ENCODE measurements around the gene PSME3. TPM values are rescaled to one million over a fixed set of nuclear protein-coding genes. Genes with fewer than 3 reads are reported as not detected.

Gene PSME3
- polyA plus RNA-seq, 1 experiment: 65.7 TPM

GRCh38 chr17:42804918-42805367 lies 28.3 kb upstream of the PSME3 start:
- H3K36me3 ChIP-seq (ENCODE audit: control insufficient read depth, insufficient read depth, low read length): no peaks in the 10 kb centered on the region; the same call in 1 of the 2 replicates
- TF ChIP-seq, protein P1, sequence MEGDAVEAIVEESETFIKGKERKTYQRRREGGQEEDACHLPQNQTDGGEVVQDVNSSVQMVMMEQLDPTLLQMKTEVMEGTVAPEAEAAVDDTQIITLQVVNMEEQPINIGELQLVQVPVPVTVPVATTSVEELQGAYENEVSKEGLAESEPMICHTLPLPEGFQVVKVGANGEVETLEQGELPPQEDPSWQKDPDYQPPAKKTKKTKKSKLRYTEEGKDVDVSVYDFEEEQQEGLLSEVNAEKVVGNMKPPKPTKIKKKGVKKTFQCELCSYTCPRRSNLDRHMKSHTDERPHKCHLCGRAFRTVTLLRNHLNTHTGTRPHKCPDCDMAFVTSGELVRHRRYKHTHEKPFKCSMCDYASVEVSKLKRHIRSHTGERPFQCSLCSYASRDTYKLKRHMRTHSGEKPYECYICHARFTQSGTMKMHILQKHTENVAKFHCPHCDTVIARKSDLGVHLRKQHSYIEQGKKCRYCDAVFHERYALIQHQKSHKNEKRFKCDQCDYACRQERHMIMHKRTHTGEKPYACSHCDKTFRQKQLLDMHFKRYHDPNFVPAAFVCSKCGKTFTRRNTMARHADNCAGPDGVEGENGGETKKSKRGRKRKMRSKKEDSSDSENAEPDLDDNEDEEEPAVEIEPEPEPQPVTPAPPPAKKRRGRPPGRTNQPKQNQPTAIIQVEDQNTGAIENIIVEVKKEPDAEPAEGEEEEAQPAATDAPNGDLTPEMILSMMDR (IDR thresholded peaks at IDR 0.05; ENCODE audit: insufficient read depth, low read depth, low read length): no peak
- no peak overlapping the region for H3K4me3 ChIP-seq (ENCODE audit: low read depth, low read length)
- ChIA-PET POLR2A (no interaction called here), CTCF (no interaction called here)
- H3K27me3 ChIP-seq (ENCODE audit: control insufficient read depth, insufficient read depth, low read length): no peaks in the 10 kb centered on the region
- DNase-seq (ENCODE audit: low read depth): no peak

- POLR2A ChIA-PET: no interaction called here
Measured at GRCh38 chr17:42806249-42806648, 26.9 kb upstream of the PSME3 start.

GRCh38 chr17:42809250-42809649 lies 23.9 kb upstream of the PSME3 start:
- TF ChIP-seq, protein P1 (IDR thresholded peaks at IDR 0.05; ENCODE audit: insufficient read depth, low read depth, low read length): no peak
- ChIA-PET CTCF (interaction anchor here (1.1 to 1.8 kb wide), 3 partner anchors 10 to 47 kb away, joined by 3 to 7 read pairs (median 4); no protein-coding TSS in a partner anchor), POLR2A (interaction anchor here (0.7 kb wide), 1 partner anchor 8 kb away, joined by 3 read pairs; no protein-coding TSS in a partner anchor)
- Histone ChIP-seq H3K27me3 (ENCODE audit: control insufficient read depth, insufficient read depth, low read length) (no peaks in the 10 kb centered on the region), H3K4me3 (ENCODE audit: low read depth, low read length) (no peak overlapping the region), H3K36me3 (ENCODE audit: control insufficient read depth, insufficient read depth, low read length) (peaks cover 7% of the 10 kb centered on the region)
- peak; percentile 37 for DNase-seq (ENCODE audit: low read depth)

More at GRCh38 chr17:42806249-42806648, 26.9 kb upstream of the PSME3 start:
- Histone ChIP-seq H3K27me3 (ENCODE audit: control insufficient read depth, insufficient read depth, low read length) (no peaks in the 10 kb centered on the region), H3K4me3 (ENCODE audit: low read depth, low read length) (no peak overlapping the region), H3K36me3 (ENCODE audit: control insufficient read depth, insufficient read depth, low read length) (peaks cover 2% of the 10 kb centered on the region)
- CTCF ChIA-PET: interaction anchor here (0.7 to 2.4 kb wide), 4 partner anchors 10 to 43 kb away, joined by 3 to 7 read pairs (median 5); no protein-coding TSS in a partner anchor
- DNase-seq (ENCODE audit: low read depth): no peak
- TF ChIP-seq, protein P1 (IDR thresholded peaks at IDR 0.05; ENCODE audit: insufficient read depth, low read depth, low read length): no peak

GRCh38 chr17:42814633-42815399 lies 18.4 kb upstream of the PSME3 start:
- peak; percentile 26 for DNase-seq (ENCODE audit: low read depth)
- no peaks in the 10 kb centered on the region for H3K27me3 ChIP-seq (ENCODE audit: control insufficient read depth, insufficient read depth, low read length)
- ChIA-PET CTCF (interaction anchor here (0.5 to 1.8 kb wide), 5 partner anchors 9 to 206 kb away, joined by 3 to 7 read pairs (median 3); partner anchors contain the start of genes BECN1, RETREG3 and TUBG1), POLR2A (interaction anchor here (0.9 kb wide), 1 partner anchor 9 kb away, joined by 3 read pairs; the partner anchor contains the start of gene BECN1)
- peaks cover 28% of the 10 kb centered on the region for H3K36me3 ChIP-seq (ENCODE audit: control insufficient read depth, insufficient read depth, low read length)
- TF ChIP-seq, protein P1 (IDR thresholded peaks at IDR 0.05; ENCODE audit: insufficient read depth, low read depth, low read length): no peak
- H3K4me3 ChIP-seq (ENCODE audit: low read depth, low read length): no peak overlapping the region

- ChIA-PET POLR2A (interaction anchor here (0.6 kb wide), 1 partner anchor 8 kb away, joined by 3 read pairs; no protein-coding TSS in a partner anchor), CTCF (interaction anchor here (2.2 to 3.5 kb wide), 2 partner anchors 15 to 91 kb away, joined by 5 to 20 read pairs; no protein-coding TSS in a partner anchor)
Measured at GRCh38 chr17:42817866-42818265, 15.3 kb upstream of the PSME3 start.

More at GRCh38 chr17:42817866-42818265, 15.3 kb upstream of the PSME3 start:
- no peak overlapping the region for H3K4me3 ChIP-seq (ENCODE audit: low read depth, low read length)
- H3K36me3 ChIP-seq (ENCODE audit: control insufficient read depth, insufficient read depth, low read length): peaks cover 25% of the 10 kb centered on the region
- no peaks in the 10 kb centered on the region for H3K27me3 ChIP-seq (ENCODE audit: control insufficient read depth, insufficient read depth, low read length)
- no peak for DNase-seq (ENCODE audit: low read depth)
- TF ChIP-seq, protein P1 (IDR thresholded peaks at IDR 0.05; ENCODE audit: insufficient read depth, low read depth, low read length): no peak

Measured in BJ (cell line).